K562 (cell line): ENCODE data around the gene NDST1. TPM values are rescaled to one million over a fixed set of nuclear protein-coding genes. Genes with fewer than 3 reads are reported as not detected.

Source experiments
- DACH1 ChIP-seq: fragments of 450-650 bp; IDR thresholded peaks from 2 replicates; pipeline ENCODE4 v1.6.1; 2018; ENCODE audit not compliant: partially characterized antibody
- DIDO1 ChIP-seq: fragments of 450-650 bp; IDR thresholded peaks from 2 replicates; pipeline ENCODE4 v1.6.1; 2016; ENCODE audit warnings: low read depth, missing biosample characterization, missing genetic modification characterization
- ELK1 ChIP-seq: sonication (generic); formaldehyde crosslinking; IDR thresholded peaks from 2 replicates; pipeline ENCODE4 v1.8.1; 2022; ENCODE audit warnings: missing genetic modification reagents
- FUS ChIP-seq: fragments of 200-400 bp; formaldehyde crosslinking; optimal IDR thresholded peaks from 2 replicates; pipeline ENCODE3; 2017; ENCODE audit warnings: low read depth, low read length
- HDAC2 ChIP-seq: fragments of 450-650 bp; IDR thresholded peaks from 2 replicates; pipeline ENCODE4 v1.6.1; 2016; ENCODE audit warnings: mild to moderate bottlenecking
- HSF4 ChIP-seq: fragments of 250-450 bp; sonication (Bioruptor Pico); IDR thresholded peaks from 2 replicates; pipeline ENCODE4 v2.1.2; 2022; ENCODE audit warnings: mild to moderate bottlenecking, moderate library complexity, borderline replicate concordance
- KDM5B ChIP-seq: fragments of 200-600 bp; sonication (generic); IDR thresholded peaks from 2 replicates; pipeline ENCODE4 v1.6.1; 2012; ENCODE audit warnings: low read depth, mild to moderate bottlenecking, moderate library complexity, low read length, control low read depth, inconsistent platforms; ENCODE audit not compliant: insufficient replicate concordance
- MCM2 ChIP-seq: fragments of 450-650 bp; IDR thresholded peaks from 2 replicates; pipeline ENCODE4 v1.6.1; 2017; ENCODE audit warnings: low read depth, mild to moderate bottlenecking
- MTA3 ChIP-seq: fragments of 450-650 bp; formaldehyde crosslinking; IDR thresholded peaks from 2 replicates; pipeline ENCODE4 v1.6.1; 2017; ENCODE audit warnings: mild to moderate bottlenecking, borderline replicate concordance
- NCOA4 ChIP-seq: fragments of 450-650 bp; IDR thresholded peaks from 2 replicates; pipeline ENCODE4 v1.6.1; 2018; ENCODE audit warnings: mild to moderate bottlenecking; ENCODE audit not compliant: partially characterized antibody
- PKNOX1 ChIP-seq: fragments of 450-650 bp; IDR thresholded peaks from 2 replicates; pipeline ENCODE4 v1.6.1; 2016
- RB1 ChIP-seq: fragments of 450-650 bp; IDR thresholded peaks from 2 replicates; pipeline ENCODE4 v1.6.1; 2017; ENCODE audit warnings: low read depth, mild to moderate bottlenecking
- SLC30A9 ChIP-seq: fragments of 250-450 bp; sonication (Bioruptor Pico); IDR thresholded peaks from 2 replicates; pipeline ENCODE4 v1.8.0; 2022; ENCODE audit warnings: mild to moderate bottlenecking, moderate library complexity
- TOE1 ChIP-seq, 2 experiments: fragments of 450-650 bp in 1 of 2; sonication (generic) in 1 of 2; formaldehyde crosslinking in 1 of 2; IDR thresholded peaks; 2 replicates each; pipeline versions ENCODE4 v1.7.1 to v1.8.0; 2016 to 2022; ENCODE audit warnings: borderline replicate concordance in 2 of 2, mild to moderate bottlenecking in 2 of 2, antibody characterized with exemption in 1 of 2, inconsistent platforms in 1 of 2, low read depth in 1 of 2, missing genetic modification reagents in 1 of 2, moderate library complexity in 1 of 2
- XRCC5 ChIP-seq: fragments of 200-400 bp; formaldehyde crosslinking; IDR thresholded peaks from 2 replicates; pipeline ENCODE4 v1.6.1; 2017; ENCODE audit warnings: low read depth, mild to moderate bottlenecking, low read length
- polyA plus RNA-seq, 8 experiments: library from polyadenylated mRNA; depleted of rRNA in 4 of 8; stranded (reverse) in 5 of 8; unstranded in 3 of 8; fragments of >200 nt; fragmentation: Nextera tagmentation in 2 of 8; fragmentation: Illumina TruSeq in 1 of 8; extraction: Ambion mirVana in 2 of 8; extraction: Trizol in 1 of 8; gene quantifications; 2 replicates each; pipeline versions ENCODE4 v1.2.1 to v1.2.3, GENCODE V29; 2011 to 2014; ENCODE audit warnings: inconsistent platforms in 1 of 8, missing spikeins in 1 of 8
- total RNA-seq, 7 experiments: library from RNA; depleted of rRNA in 6 of 7; stranded (reverse); fragments of >200 nt in 6 of 7; fragmentation: Illumina TruSeq in 2 of 7; extraction: Trizol in 2 of 7; gene quantifications; 2 replicates each; pipeline versions ENCODE4 v1.2.1 to v1.2.3, GENCODE V29; 2011 to 2021; ENCODE audit warnings: low replicate concordance in 1 of 7
- TF ChIP-seq, protein P1 (sequence below): fragments of 250-450 bp; sonication (Bioruptor Pico); IDR thresholded peaks from 2 replicates; pipeline ENCODE4 v1.4.0; 2020; ENCODE audit warnings: borderline replicate concordance
- TF ChIP-seq, protein P2 (sequence below), 3 experiments: IDR thresholded peaks in 2 of 3; conservative IDR thresholded peaks in 1 of 3; 2 replicates each; pipeline ENCODE4 v1.5.1; 2011 to 2012; ENCODE audit warnings: low read length in 3 of 3, mild to moderate bottlenecking in 3 of 3, control low read depth in 2 of 3, improper control_type of control experiment in 1 of 3, inconsistent platforms in 1 of 3, low read depth in 1 of 3, mixed read lengths in 1 of 3, moderate library complexity in 1 of 3; ENCODE audit not compliant: insufficient read depth in 2 of 3

NDST1 gene
- total and polyA plus RNA-seq, 9 of the 15 experiments (the other 6 are each of a cell fraction or from before 2014, with no cell fraction given): 0.38 to 47.9 (median 9.9) TPM

GRCh38 chr5:150544611-150545219, 36.8 kb downstream of the NDST1 start (continued):
- TF ChIP-seq, protein P1, sequence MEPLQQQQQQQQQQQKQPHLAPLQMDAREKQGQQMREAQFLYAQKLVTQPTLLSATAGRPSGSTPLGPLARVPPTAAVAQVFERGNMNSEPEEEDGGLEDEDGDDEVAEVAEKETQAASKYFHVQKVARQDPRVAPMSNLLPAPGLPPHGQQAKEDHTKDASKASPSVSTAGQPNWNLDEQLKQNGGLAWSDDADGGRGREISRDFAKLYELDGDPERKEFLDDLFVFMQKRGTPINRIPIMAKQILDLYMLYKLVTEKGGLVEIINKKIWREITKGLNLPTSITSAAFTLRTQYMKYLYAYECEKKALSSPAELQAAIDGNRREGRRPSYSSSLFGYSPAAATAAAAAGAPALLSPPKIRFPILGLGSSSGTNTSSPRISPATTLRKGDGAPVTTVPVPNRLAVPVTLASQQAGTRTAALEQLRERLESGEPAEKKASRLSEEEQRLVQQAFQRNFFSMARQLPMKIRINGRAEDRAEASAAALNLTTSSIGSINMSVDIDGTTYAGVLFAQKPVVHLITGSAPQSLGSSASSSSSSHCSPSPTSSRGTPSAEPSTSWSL: no peak
- TF ChIP-seq TOE1 (IDR thresholded peaks at IDR 0.05; ENCODE audit: borderline replicate concordance) (peak; percentile 30; the same call in 1 of the 2 replicates), TOE1 (CRISPR knock-in tag; IDR thresholded peaks at IDR 0.05; ENCODE audit: borderline replicate concordance, low read depth) (no peak), HSF4 (CRISPR knock-in tag) (no peak), KDM5B (no peak), DACH1 (peak; percentile 28), SLC30A9 (CRISPR knock-in tag) (no peak), PKNOX1 (peak; percentile 74), NCOA4 (no peak), MTA3 (peak; percentile 46; the same call in 1 of the 2 replicates), FUS (no peak), HDAC2 (no peak), MCM2 (no peak), ELK1 (no peak), DIDO1 (tag) (no peak), XRCC5 (peak; percentile 90), RB1 (peak; percentile 62; the same call in 1 of the 2 replicates)
- TF ChIP-seq, protein P2, sequence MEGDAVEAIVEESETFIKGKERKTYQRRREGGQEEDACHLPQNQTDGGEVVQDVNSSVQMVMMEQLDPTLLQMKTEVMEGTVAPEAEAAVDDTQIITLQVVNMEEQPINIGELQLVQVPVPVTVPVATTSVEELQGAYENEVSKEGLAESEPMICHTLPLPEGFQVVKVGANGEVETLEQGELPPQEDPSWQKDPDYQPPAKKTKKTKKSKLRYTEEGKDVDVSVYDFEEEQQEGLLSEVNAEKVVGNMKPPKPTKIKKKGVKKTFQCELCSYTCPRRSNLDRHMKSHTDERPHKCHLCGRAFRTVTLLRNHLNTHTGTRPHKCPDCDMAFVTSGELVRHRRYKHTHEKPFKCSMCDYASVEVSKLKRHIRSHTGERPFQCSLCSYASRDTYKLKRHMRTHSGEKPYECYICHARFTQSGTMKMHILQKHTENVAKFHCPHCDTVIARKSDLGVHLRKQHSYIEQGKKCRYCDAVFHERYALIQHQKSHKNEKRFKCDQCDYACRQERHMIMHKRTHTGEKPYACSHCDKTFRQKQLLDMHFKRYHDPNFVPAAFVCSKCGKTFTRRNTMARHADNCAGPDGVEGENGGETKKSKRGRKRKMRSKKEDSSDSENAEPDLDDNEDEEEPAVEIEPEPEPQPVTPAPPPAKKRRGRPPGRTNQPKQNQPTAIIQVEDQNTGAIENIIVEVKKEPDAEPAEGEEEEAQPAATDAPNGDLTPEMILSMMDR (IDR thresholded peaks at IDR 0.05 in 2 of 3, conservative IDR thresholded peaks at IDR 0.05 in 1 of 3; ENCODE audit: insufficient read depth in 2 of 3, low read depth in 1 of 3, low read length in 3 of 3): peak; percentile 97 to 99 (median 99)
